Measurements from ENCODE around the gene SKIC2. TPM values are rescaled to one million over a fixed set of nuclear protein-coding genes. Genes with fewer than 3 reads are reported as not detected.

The SKIC2 gene
- total RNA-seq, 1 experiment from 2014 or later: 68.0 TPM

DNA sequence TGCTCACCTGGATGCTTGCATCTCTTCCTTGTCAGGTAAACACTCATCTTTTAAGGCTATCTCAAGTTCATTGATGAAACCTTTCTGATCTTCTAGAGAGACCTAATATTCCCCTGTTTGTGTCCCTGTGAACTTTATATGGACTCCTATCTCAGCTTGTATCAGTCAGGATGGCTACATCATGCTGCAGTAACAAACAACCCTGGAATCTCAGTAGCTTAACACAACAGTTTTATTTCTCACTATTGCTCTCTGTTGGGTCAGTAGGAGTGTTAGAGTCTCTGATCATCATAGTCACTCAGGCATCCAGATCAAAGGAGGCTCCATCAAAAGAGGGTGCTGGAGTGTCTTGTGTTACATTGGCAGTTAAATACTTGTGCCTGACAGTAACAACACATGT lies 43.6 kb upstream of the SKIC2 start:
- H3K4me2 ChIP-seq (ENCODE audit: low read length): no peak overlapping the region
- intact Hi-C loops (cut with micrococcal nuclease): no loop called here
- no peak for ATAC-seq
- H3K9me3 ChIP-seq (ENCODE audit: control insufficient read depth in 1 of 2, insufficient read depth in 1 of 2, low read depth in 1 of 2, low read length in 2 of 2): no peaks in the 10 kb centered on the region; a peak in 1 of 4 replicates
- H3K9me2 ChIP-seq (ENCODE audit: insufficient read depth): no peaks in the 10 kb centered on the region
- no peaks in the 10 kb centered on the region for H3K27me3 ChIP-seq (ENCODE audit: insufficient read depth, low read length)
- no peak overlapping the region for H3K4me3 ChIP-seq (replicated peaks in 1 of 2; ENCODE audit: low read depth in 1 of 2, low read length in 2 of 2)
- no peak overlapping the region for H3K27ac ChIP-seq (ENCODE audit: low read depth, low read length)
- no peak overlapping the region for H2AFZ ChIP-seq (ENCODE audit: low read depth, low read length, poor library complexity, severe bottlenecking)
- no peaks in the 10 kb centered on the region for H4K20me1 ChIP-seq (ENCODE audit: insufficient read depth)
- ChIA-PET POLR2A (no interaction called here), RAD21 (ENCODE audit: low non-redundant PET in 1 of 2, low total read pairs in 2 of 2, uncharacterized antibody in 2 of 2, unreplicated experiment in 2 of 2) (no interaction called here), CTCF (no interaction called here)
- peaks cover 16 to 36% of the 10 kb centered on the region in 2 experiments for H3K4me1 ChIP-seq (ENCODE audit: control insufficient read depth in 1 of 2, insufficient read depth in 2 of 2, low read length in 2 of 2)
- no peak for TF ChIP-seq ELF1 (IDR thresholded peaks at IDR 0.05; ENCODE audit: borderline replicate concordance, low read depth)
- TF ChIP-seq FOSL1 (IDR thresholded peaks at IDR 0.05; ENCODE audit: low read depth): no peak
- DNase-seq (ENCODE audit: low read depth, low spot score): no peak
- H3K79me2 ChIP-seq (ENCODE audit: insufficient read depth, low read length): no peaks in the 10 kb centered on the region
- no peaks in the 10 kb centered on the region for H3K36me3 ChIP-seq (ENCODE audit: control insufficient read depth in 1 of 2, insufficient read depth in 2 of 2, low read length in 2 of 2)
- no TSS peak for BruUV-seq (replicated peaks)
- no peak overlapping the region for H3K9ac ChIP-seq (ENCODE audit: low read length)

DNA sequence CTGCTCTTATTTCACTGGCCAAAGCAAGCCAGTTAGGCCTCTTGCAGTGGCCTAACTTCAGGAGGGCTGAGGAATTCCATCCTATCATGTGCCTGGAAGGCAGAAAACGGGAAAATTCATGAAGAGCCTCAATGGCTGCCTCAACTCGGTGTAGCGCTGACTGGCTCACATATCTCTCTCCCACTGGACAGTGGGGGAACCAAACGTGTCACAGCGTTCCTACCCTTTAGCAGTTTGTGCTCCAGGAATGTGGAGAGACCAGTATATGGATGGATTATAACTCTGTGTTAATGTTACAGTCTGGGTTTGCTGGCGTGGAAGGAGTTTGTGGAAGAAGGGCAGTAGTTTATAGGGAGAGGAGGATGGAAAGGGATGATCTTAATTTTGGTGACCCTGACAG lies 43.2 kb upstream of the SKIC2 start:
- intact Hi-C loops (cut with micrococcal nuclease): no loop called here
- Histone ChIP-seq H3K9ac (ENCODE audit: low read length) (no peak overlapping the region), H3K4me3 (replicated peaks in 1 of 2; ENCODE audit: low read depth in 1 of 2, low read length in 2 of 2) (no peak overlapping the region), H2AFZ (ENCODE audit: low read depth, low read length, poor library complexity, severe bottlenecking) (no peak overlapping the region), H3K9me2 (ENCODE audit: insufficient read depth) (no peaks in the 10 kb centered on the region), H3K4me1 (ENCODE audit: control insufficient read depth in 1 of 2, insufficient read depth in 2 of 2, low read length in 2 of 2) (peaks cover 12 to 32% of the 10 kb centered on the region in 2 experiments), H4K20me1 (ENCODE audit: insufficient read depth) (no peaks in the 10 kb centered on the region), H3K4me2 (ENCODE audit: low read length) (no peak overlapping the region), H3K27ac (ENCODE audit: low read depth, low read length) (no peak overlapping the region), H3K27me3 (ENCODE audit: insufficient read depth, low read length) (no peaks in the 10 kb centered on the region), H3K79me2 (ENCODE audit: insufficient read depth, low read length) (no peaks in the 10 kb centered on the region), H3K9me3 (ENCODE audit: control insufficient read depth in 1 of 2, insufficient read depth in 1 of 2, low read depth in 1 of 2, low read length in 2 of 2) (no peaks in the 10 kb centered on the region; a peak in 1 of 4 replicates), H3K36me3 (ENCODE audit: control insufficient read depth in 1 of 2, insufficient read depth in 2 of 2, low read length in 2 of 2) (no peaks in the 10 kb centered on the region)
- DNase-seq (ENCODE audit: low read depth, low spot score): no peak
- CTCF ChIA-PET: no interaction called here
- POLR2A ChIA-PET: no interaction called here
- RAD21 ChIA-PET (ENCODE audit: low non-redundant PET in 1 of 2, low total read pairs in 2 of 2, uncharacterized antibody in 2 of 2, unreplicated experiment in 2 of 2): no interaction called here
- no peak for ATAC-seq
- no TSS peak for BruUV-seq (replicated peaks)
- no peak for TF ChIP-seq CEBPB (IDR thresholded peaks at IDR 0.05; ENCODE audit: low read depth)
- TF ChIP-seq YY1 (IDR thresholded peaks at IDR 0.05; ENCODE audit: extremely low read depth, insufficient replicate concordance, low read depth, low read length): no peak
- TF ChIP-seq SIN3A (IDR thresholded peaks at IDR 0.05; ENCODE audit: low read depth): no peak
- TF ChIP-seq EZH2phosphoT487 (IDR thresholded peaks at IDR 0.05; ENCODE audit: borderline replicate concordance): no peak
- TF ChIP-seq, protein P1, sequence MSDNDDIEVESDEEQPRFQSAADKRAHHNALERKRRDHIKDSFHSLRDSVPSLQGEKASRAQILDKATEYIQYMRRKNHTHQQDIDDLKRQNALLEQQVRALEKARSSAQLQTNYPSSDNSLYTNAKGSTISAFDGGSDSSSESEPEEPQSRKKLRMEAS (IDR thresholded peaks at IDR 0.05): no peak
- no peak for TF ChIP-seq SP1 (IDR thresholded peaks at IDR 0.05; ENCODE audit: low read depth)
- TF ChIP-seq CBX3 (IDR thresholded peaks at IDR 0.05; ENCODE audit: low read depth): no peak; the same call in 1 of the 2 replicates
- TF ChIP-seq EGR1 (IDR thresholded peaks at IDR 0.05; ENCODE audit: low read depth): no peak
- TF ChIP-seq ATF3 (IDR thresholded peaks at IDR 0.05): no peak
- TF ChIP-seq, protein P2, sequence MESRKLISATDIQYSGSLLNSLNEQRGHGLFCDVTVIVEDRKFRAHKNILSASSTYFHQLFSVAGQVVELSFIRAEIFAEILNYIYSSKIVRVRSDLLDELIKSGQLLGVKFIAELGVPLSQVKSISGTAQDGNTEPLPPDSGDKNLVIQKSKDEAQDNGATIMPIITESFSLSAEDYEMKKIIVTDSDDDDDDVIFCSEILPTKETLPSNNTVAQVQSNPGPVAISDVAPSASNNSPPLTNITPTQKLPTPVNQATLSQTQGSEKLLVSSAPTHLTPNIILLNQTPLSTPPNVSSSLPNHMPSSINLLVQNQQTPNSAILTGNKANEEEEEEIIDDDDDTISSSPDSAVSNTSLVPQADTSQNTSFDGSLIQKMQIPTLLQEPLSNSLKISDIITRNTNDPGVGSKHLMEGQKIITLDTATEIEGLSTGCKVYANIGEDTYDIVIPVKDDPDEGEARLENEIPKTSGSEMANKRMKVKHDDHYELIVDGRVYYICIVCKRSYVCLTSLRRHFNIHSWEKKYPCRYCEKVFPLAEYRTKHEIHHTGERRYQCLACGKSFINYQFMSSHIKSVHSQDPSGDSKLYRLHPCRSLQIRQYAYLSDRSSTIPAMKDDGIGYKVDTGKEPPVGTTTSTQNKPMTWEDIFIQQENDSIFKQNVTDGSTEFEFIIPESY (IDR thresholded peaks at IDR 0.05; ENCODE audit: extremely low read depth, insufficient replicate concordance, low read length): no peak
- no peak for TF ChIP-seq REST (IDR thresholded peaks at IDR 0.05; ENCODE audit: low read depth)
- TF ChIP-seq POLR2A (IDR thresholded peaks at IDR 0.05; ENCODE audit: borderline replicate concordance, extremely low read depth, insufficient read depth, insufficient read length): no peak
- TF ChIP-seq RAD21 (IDR thresholded peaks at IDR 0.05; ENCODE audit: low read depth): no peak
- no peak for TF ChIP-seq TCF7L2 (IDR thresholded peaks at IDR 0.05; ENCODE audit: borderline replicate concordance, extremely low read depth, insufficient read depth, insufficient read length)
- no peak for TF ChIP-seq ZFX (IDR thresholded peaks at IDR 0.05)

Data from HCT116 (cell line).